HCT116 (cell line): ENCODE results near the gene PFKP. TPM values are rescaled to one million over a fixed set of nuclear protein-coding genes. Genes with fewer than 3 reads are reported as not detected.

Experiments used
- ATAC-seq: fragments of 200-7000 bp; cut with Tn5 transposase; 2 replicates; pipeline ENCODE4 v1.9.1; 2020; ENCODE audit warnings: mild to moderate bottlenecking, moderate library complexity
- BruUV-seq: library from RNA; stranded (reverse); fragments of 400-500 nt; replicated peaks from 2 replicates; lab custom pipeline; 2021; lab: Mats Ljungman, UMichigan
- CTCF ChIA-PET: fragments of 300-600 bp; sonication (Branson Sonifier 250); formaldehyde crosslinking; loops from one replicate; lab custom pipeline; 2021; ENCODE audit warnings: antibody characterized with exemption; lab: Charles Lee
- POLR2A ChIA-PET: fragments of 300-600, 350-600 bp; sonication (Branson Sonifier 250); formaldehyde crosslinking; loops from one replicate; lab custom pipeline; 2021; ENCODE audit warnings: antibody characterized with exemption; lab: Charles Lee
- RAD21 ChIA-PET, 2 experiments: fragments of 300-600 bp; sonication (Branson Sonifier 250); formaldehyde crosslinking; loops; one replicate each; lab custom pipeline; 2023; ENCODE audit warnings: low total read pairs in 2 of 2; ENCODE audit not compliant: uncharacterized antibody in 2 of 2, unreplicated experiment in 2 of 2, low non-redundant PET in 1 of 2; lab: Charles Lee
- DNase-seq: peaks from one replicate; pipeline ENCODE4 v3.0.0-alpha.2; 2010; ENCODE audit warnings: low read depth, low spot score
- H2AFZ ChIP-seq: fragments of 200-600 bp; shearing (Covaris generic), sonication (generic); 2 replicates; pipeline ENCODE4 v1.6.1; 2017; ENCODE audit warnings: low read depth, mixed run types, mixed read lengths, antibody characterized with exemption, low read length; ENCODE audit not compliant: poor library complexity, severe bottlenecking
- H3K27ac ChIP-seq: 2 replicates; pipeline ENCODE4 v1.5.1; 2012; ENCODE audit warnings: low read depth, low read length
- H3K27me3 ChIP-seq: fragments of 200-600 bp; sonication (generic); 2 replicates; pipeline ENCODE4 v1.6.1; 2016; ENCODE audit warnings: mixed run types, low read length, mixed read lengths; ENCODE audit not compliant: insufficient read depth
- H3K36me3 ChIP-seq, 2 experiments: fragments of 200-500 bp in 1 of 2; fragments of 200-600 bp in 1 of 2; sonication (Bioruptor generic) in 1 of 2; sonication (generic) in 1 of 2; 2 replicates each; pipeline versions ENCODE4 v1.5.1 to v1.6.1; 2014 to 2016; ENCODE audit warnings: low read length in 2 of 2, inconsistent platforms in 1 of 2, mixed read lengths in 1 of 2, mixed run types in 1 of 2; ENCODE audit not compliant: insufficient read depth in 2 of 2, control insufficient read depth in 1 of 2
- H3K4me1 ChIP-seq, 2 experiments: fragments of 200-600 bp in 1 of 2; sonication (generic) in 1 of 2; 2 replicates each; pipeline versions ENCODE4 v1.5.1 to v1.6.1; 2012 to 2017; ENCODE audit warnings: low read length in 2 of 2, inconsistent platforms in 1 of 2, mild to moderate bottlenecking in 1 of 2, mixed read lengths in 1 of 2, mixed run types in 1 of 2, moderate library complexity in 1 of 2; ENCODE audit not compliant: insufficient read depth in 2 of 2, control insufficient read depth in 1 of 2
- H3K4me2 ChIP-seq: fragments of 200-600 bp; sonication (generic); 2 replicates; pipeline ENCODE4 v1.6.1; 2017; ENCODE audit warnings: mixed run types, low read length, mixed read lengths
- H3K4me3 ChIP-seq, 2 experiments: fragments of 200-600 bp in 1 of 2; sonication (generic) in 1 of 2; replicated peaks in 1 of 2; 2 replicates each; pipeline ENCODE4 v1.5.1; 2011 to 2016; ENCODE audit warnings: low read length in 2 of 2, control low read depth in 1 of 2, low read depth in 1 of 2, mild to moderate bottlenecking in 1 of 2, mixed read lengths in 1 of 2, mixed run types in 1 of 2
- H3K79me2 ChIP-seq: fragments of 200-600 bp; sonication (generic); 2 replicates; pipeline ENCODE4 v1.6.1; 2017; ENCODE audit warnings: mild to moderate bottlenecking, mixed run types, low read length, moderate library complexity, mixed read lengths; ENCODE audit not compliant: insufficient read depth
- H3K9ac ChIP-seq: fragments of 200-600 bp; sonication (generic); 2 replicates; pipeline ENCODE4 v1.6.1; 2016; ENCODE audit warnings: low read length, mixed read lengths
- H3K9me2 ChIP-seq: fragments of 200-600 bp; sonication (generic), shearing (Covaris generic); 2 replicates; pipeline ENCODE4 v1.6.1; 2017; ENCODE audit warnings: mixed run types, mild to moderate bottlenecking, moderate library complexity; ENCODE audit not compliant: insufficient read depth
- H3K9me3 ChIP-seq, 2 experiments: fragments of 200-500 bp in 1 of 2; fragments of 200-600 bp in 1 of 2; sonication (Bioruptor generic) in 1 of 2; sonication (generic) in 1 of 2; 2 replicates each; pipeline ENCODE4 v1.6.1; 2014 to 2017; ENCODE audit warnings: low read length in 2 of 2, mixed read lengths in 2 of 2, inconsistent platforms in 1 of 2, low read depth in 1 of 2, mild to moderate bottlenecking in 1 of 2, mixed run types in 1 of 2, moderate library complexity in 1 of 2; ENCODE audit not compliant: control insufficient read depth in 1 of 2, insufficient read depth in 1 of 2
- H4K20me1 ChIP-seq: fragments of 200-600 bp; sonication (generic), shearing (Covaris generic); 2 replicates; pipeline ENCODE4 v1.6.1; 2017; ENCODE audit warnings: mixed run types, mild to moderate bottlenecking, moderate library complexity; ENCODE audit not compliant: insufficient read depth
- CBX3 ChIP-seq: IDR thresholded peaks from 2 replicates; pipeline ENCODE4 v1.6.1; 2012; ENCODE audit warnings: low read depth
- CEBPB ChIP-seq: IDR thresholded peaks from 2 replicates; pipeline ENCODE4 v1.6.1; 2012; ENCODE audit warnings: low read depth
- EGR1 ChIP-seq: IDR thresholded peaks from 2 replicates; pipeline ENCODE4 v1.6.1; 2012; ENCODE audit warnings: low read depth
- ELF1 ChIP-seq: IDR thresholded peaks from 2 replicates; pipeline ENCODE4 v1.6.1; 2012; ENCODE audit warnings: low read depth, borderline replicate concordance
- FOSL1 ChIP-seq: IDR thresholded peaks from 2 replicates; pipeline ENCODE4 v1.6.1; 2012; ENCODE audit warnings: low read depth
- JUND ChIP-seq: IDR thresholded peaks from 2 replicates; pipeline ENCODE4 v1.6.1; 2012
- POLR2AphosphoS5 ChIP-seq: IDR thresholded peaks from 2 replicates; pipeline ENCODE4 v1.6.1; 2011; ENCODE audit warnings: mild to moderate bottlenecking, low read depth, low read length, moderate library complexity
- RAD21 ChIP-seq: IDR thresholded peaks from 2 replicates; pipeline ENCODE4 v1.6.1; 2012; ENCODE audit warnings: low read depth, mild to moderate bottlenecking
- SIN3A ChIP-seq: IDR thresholded peaks from 2 replicates; pipeline ENCODE4 v1.6.1; 2012; ENCODE audit warnings: low read depth
- SP1 ChIP-seq: IDR thresholded peaks from 2 replicates; pipeline ENCODE4 v1.6.1; 2012; ENCODE audit warnings: low read depth
- SRF ChIP-seq: IDR thresholded peaks from 2 replicates; pipeline ENCODE4 v1.6.1; 2012; ENCODE audit warnings: low read depth
- TCF7L2 ChIP-seq: IDR thresholded peaks from 2 replicates; pipeline ENCODE4 v1.7.0; 2011; ENCODE audit warnings: borderline replicate concordance, inconsistent platforms; ENCODE audit not compliant: insufficient read depth, insufficient read length; ENCODE audit errors: extremely low read depth
- YY1 ChIP-seq: IDR thresholded peaks from 2 replicates; pipeline ENCODE4 v1.6.1; 2011; ENCODE audit warnings: low read length, low read depth, moderate library complexity, mild to moderate bottlenecking; ENCODE audit not compliant: insufficient replicate concordance; ENCODE audit errors: extremely low read depth
- ZFX ChIP-seq: fragments of 450-650 bp; IDR thresholded peaks from 2 replicates; pipeline ENCODE4 v1.6.1; 2017
- intact Hi-C: fragments of 100-400 bp; cut with micrococcal nuclease; formaldehyde crosslinking; loops from 2 replicates; pipeline ENCODE4 v1.10.0; 2022
- total RNA-seq: library from RNA; stranded (reverse); gene quantifications from one replicate; pipeline ENCODE4 v1.2.1, GENCODE V29; 2021; ENCODE audit not compliant: unreplicated experiment
- TF ChIP-seq, protein P1 (sequence below), 3 experiments: fragments of 200-600 bp in 1 of 3; sonication (generic) in 1 of 3; IDR thresholded peaks in 2 of 3; conservative IDR thresholded peaks in 1 of 3; 2 replicates each; pipeline ENCODE4 v1.5.1; 2012 to 2017; ENCODE audit warnings: low read depth in 2 of 3, low read length in 2 of 3, antibody characterized with exemption in 1 of 3, borderline replicate concordance in 1 of 3, control low read depth in 1 of 3, mild to moderate bottlenecking in 1 of 3, mixed read lengths in 1 of 3, mixed run types in 1 of 3, moderate library complexity in 1 of 3; ENCODE audit not compliant: insufficient read depth in 1 of 3
- TF ChIP-seq, protein P2 (sequence below): IDR thresholded peaks from 2 replicates; pipeline ENCODE4 v1.6.1; 2012
- TF ChIP-seq, protein P3 (sequence below): IDR thresholded peaks from 2 replicates; pipeline ENCODE4 v1.6.1; 2012; ENCODE audit warnings: low read depth

The PFKP gene
- total RNA-seq, 1 experiment from 2014 or later: 237 TPM

DNA sequence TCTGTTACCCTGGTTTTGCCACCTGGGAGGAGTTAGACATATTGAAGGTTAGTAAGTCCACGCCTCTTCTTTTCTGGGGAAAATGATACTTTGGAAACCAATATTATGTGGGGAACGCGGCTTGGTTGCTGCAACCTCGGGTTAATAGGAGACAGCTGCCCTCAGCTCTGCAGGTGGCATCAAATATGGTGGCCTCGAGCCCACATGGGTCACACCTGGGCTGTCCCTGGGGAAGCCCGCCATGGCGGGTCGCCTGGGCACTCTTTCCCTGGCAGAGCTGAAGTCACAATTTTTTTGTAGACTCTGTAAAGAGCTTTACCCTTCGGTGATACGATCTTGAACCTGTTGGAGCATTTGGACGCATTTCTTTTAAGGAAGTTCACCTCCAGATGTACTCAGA lies 2.5 kb downstream of the PFKP start:
- H3K4me2 ChIP-seq: peak overlapping the region; percentile 87
- H2AFZ ChIP-seq: no peak overlapping the region
- peak overlapping the region; percentile 89; the same call in 1 of the 2 replicates for H3K27ac ChIP-seq
- intact Hi-C loops: no loop called here
- no peaks in the 10 kb centered on the region for H3K27me3 ChIP-seq
- peaks cover 75% of the 10 kb centered on the region for H3K79me2 ChIP-seq
- peak overlapping the region; percentile 99 for H3K9ac ChIP-seq
- no TSS peak for BruUV-seq
- H3K4me1 ChIP-seq: peaks cover 30 to 64% of the 10 kb centered on the region in 2 experiments
- H3K36me3 ChIP-seq: peaks cover 9 to 28% of the 10 kb centered on the region in 2 experiments
- TF ChIP-seq, protein P1, sequence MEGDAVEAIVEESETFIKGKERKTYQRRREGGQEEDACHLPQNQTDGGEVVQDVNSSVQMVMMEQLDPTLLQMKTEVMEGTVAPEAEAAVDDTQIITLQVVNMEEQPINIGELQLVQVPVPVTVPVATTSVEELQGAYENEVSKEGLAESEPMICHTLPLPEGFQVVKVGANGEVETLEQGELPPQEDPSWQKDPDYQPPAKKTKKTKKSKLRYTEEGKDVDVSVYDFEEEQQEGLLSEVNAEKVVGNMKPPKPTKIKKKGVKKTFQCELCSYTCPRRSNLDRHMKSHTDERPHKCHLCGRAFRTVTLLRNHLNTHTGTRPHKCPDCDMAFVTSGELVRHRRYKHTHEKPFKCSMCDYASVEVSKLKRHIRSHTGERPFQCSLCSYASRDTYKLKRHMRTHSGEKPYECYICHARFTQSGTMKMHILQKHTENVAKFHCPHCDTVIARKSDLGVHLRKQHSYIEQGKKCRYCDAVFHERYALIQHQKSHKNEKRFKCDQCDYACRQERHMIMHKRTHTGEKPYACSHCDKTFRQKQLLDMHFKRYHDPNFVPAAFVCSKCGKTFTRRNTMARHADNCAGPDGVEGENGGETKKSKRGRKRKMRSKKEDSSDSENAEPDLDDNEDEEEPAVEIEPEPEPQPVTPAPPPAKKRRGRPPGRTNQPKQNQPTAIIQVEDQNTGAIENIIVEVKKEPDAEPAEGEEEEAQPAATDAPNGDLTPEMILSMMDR (IDR thresholded peaks at IDR 0.05 in 2 of 3, conservative IDR thresholded peaks at IDR 0.05 in 1 of 3; ENCODE audit: borderline replicate concordance in 1 of 3, insufficient read depth in 1 of 3, low read depth in 2 of 3, low read length in 2 of 3): no peak
- TF ChIP-seq ZFX (no peak), SRF (no peak), CEBPB (no peak), SIN3A (no peak), YY1 (no peak), FOSL1 (no peak), CBX3 (no peak), ELF1 (no peak), RAD21 (no peak), EGR1 (no peak), SP1 (no peak), JUND (no peak), TCF7L2 (no peak), POLR2AphosphoS5 (no peak)
- TF ChIP-seq, protein P2, sequence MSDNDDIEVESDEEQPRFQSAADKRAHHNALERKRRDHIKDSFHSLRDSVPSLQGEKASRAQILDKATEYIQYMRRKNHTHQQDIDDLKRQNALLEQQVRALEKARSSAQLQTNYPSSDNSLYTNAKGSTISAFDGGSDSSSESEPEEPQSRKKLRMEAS: no peak
- TF ChIP-seq, protein P3, sequence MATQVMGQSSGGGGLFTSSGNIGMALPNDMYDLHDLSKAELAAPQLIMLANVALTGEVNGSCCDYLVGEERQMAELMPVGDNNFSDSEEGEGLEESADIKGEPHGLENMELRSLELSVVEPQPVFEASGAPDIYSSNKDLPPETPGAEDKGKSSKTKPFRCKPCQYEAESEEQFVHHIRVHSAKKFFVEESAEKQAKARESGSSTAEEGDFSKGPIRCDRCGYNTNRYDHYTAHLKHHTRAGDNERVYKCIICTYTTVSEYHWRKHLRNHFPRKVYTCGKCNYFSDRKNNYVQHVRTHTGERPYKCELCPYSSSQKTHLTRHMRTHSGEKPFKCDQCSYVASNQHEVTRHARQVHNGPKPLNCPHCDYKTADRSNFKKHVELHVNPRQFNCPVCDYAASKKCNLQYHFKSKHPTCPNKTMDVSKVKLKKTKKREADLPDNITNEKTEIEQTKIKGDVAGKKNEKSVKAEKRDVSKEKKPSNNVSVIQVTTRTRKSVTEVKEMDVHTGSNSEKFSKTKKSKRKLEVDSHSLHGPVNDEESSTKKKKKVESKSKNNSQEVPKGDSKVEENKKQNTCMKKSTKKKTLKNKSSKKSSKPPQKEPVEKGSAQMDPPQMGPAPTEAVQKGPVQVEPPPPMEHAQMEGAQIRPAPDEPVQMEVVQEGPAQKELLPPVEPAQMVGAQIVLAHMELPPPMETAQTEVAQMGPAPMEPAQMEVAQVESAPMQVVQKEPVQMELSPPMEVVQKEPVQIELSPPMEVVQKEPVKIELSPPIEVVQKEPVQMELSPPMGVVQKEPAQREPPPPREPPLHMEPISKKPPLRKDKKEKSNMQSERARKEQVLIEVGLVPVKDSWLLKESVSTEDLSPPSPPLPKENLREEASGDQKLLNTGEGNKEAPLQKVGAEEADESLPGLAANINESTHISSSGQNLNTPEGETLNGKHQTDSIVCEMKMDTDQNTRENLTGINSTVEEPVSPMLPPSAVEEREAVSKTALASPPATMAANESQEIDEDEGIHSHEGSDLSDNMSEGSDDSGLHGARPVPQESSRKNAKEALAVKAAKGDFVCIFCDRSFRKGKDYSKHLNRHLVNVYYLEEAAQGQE: no peak
- DNase-seq (no peak), ATAC-seq (no peak)
- peak overlapping the region; percentile 87 to 98 for H3K4me3 ChIP-seq
- CTCF ChIA-PET: no interaction called here
- H3K9me2 ChIP-seq: no peaks in the 10 kb centered on the region
- H3K9me3 ChIP-seq: no peaks in the 10 kb centered on the region
- RAD21 ChIA-PET: no interaction called here
- POLR2A ChIA-PET: interaction anchor here (0.9 kb wide), 1 partner anchor 22 kb away, joined by 3 read pairs; no protein-coding TSS in a partner anchor
- H4K20me1 ChIP-seq: peaks cover 12% of the 10 kb centered on the region; the same call in 1 of the 2 replicates
